ENCODE measurements around the gene PRADC1.

DNA sequence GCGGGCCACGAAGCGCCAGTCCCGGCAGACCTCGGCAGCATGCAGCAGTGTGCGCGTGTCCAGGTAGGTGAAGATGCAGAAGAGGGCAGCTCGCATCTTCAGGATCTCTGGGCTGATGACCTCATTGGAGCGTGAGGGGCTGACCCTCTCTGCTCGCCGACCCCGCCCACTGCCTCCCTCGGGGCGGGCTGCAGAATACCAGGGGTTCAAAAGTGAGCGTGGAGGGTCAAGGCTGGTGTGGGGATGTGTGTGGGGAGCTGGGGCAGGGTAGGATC, 31.2 kb upstream of the PRADC1 start:
- TF ChIP-seq, protein P1, sequence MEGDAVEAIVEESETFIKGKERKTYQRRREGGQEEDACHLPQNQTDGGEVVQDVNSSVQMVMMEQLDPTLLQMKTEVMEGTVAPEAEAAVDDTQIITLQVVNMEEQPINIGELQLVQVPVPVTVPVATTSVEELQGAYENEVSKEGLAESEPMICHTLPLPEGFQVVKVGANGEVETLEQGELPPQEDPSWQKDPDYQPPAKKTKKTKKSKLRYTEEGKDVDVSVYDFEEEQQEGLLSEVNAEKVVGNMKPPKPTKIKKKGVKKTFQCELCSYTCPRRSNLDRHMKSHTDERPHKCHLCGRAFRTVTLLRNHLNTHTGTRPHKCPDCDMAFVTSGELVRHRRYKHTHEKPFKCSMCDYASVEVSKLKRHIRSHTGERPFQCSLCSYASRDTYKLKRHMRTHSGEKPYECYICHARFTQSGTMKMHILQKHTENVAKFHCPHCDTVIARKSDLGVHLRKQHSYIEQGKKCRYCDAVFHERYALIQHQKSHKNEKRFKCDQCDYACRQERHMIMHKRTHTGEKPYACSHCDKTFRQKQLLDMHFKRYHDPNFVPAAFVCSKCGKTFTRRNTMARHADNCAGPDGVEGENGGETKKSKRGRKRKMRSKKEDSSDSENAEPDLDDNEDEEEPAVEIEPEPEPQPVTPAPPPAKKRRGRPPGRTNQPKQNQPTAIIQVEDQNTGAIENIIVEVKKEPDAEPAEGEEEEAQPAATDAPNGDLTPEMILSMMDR (IDR thresholded peaks at IDR 0.05), result no peak
- no peak for TF ChIP-seq POLR2AphosphoS5 (IDR thresholded peaks at IDR 0.05)
- no peak for TF ChIP-seq POLR2A (IDR thresholded peaks at IDR 0.05)

Measured in prostate gland (tissue), 2 donors.